ENCODE data around the gene SGCE. TPM values are rescaled to one million over a fixed set of nuclear protein-coding genes. Genes with fewer than 3 reads are reported as not detected.

The SGCE gene
- total RNA-seq, 2 experiments from 2014 or later = 0.39 to 1.1 TPM

DNA sequence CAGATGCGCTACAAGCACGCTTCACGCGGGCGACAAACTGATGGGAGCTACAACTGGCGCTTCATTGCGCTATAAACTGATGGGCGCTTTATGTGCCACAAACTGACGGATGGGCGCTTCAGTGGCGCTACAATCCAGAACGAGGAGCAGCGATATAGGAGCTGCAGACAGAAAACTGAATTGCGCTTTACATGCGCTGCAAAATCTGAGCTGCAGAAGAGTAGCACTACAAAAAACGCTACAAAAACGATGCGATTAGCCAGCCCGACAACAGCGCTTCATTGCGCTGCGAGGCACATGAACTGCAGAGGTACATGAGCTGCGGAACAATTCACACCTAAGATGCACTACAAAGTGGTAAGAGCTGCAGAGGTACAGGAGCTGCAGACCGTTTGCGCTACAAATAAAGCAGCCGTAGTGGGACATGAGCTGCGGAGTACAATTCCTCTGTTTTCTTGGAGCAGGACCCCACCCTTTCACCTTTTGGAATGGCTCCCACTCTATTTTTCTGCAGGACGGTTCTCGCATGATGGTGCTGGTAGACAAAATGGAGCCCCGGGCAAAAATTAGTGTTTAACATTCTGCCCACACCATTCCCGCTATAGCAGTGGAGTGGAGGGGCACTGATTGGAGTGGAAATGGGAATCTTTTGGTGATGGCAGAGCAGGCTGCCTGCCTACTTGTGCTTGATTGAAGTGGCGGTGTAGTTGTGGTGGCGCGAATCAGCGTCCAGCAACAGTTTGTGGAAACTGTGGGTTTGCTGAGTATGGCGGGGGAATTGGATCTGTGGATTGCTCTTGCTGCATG is 1.2 kb upstream of the SGCE start:
- DNase-seq (peak; percentile 41), ATAC-seq (no peak)
- intact Hi-C loops (cut with DNase I, micrococcal nuclease) = loop anchor here (1.0 to 10.0 kb wide), 5 partner anchors 147 to 1822 kb away; partner anchors contain the start of gene CDK6 (in 1 of the 2)
- Mint-ChIP-seq H3K4me3 (peak overlapping the region; percentile 67), H3K36me3 (ENCODE audit: low read depth) (no peaks in the 10 kb centered on the region), H3K27ac (peak overlapping the region; percentile 5), H3K4me1 (peaks cover 20% of the 10 kb centered on the region), H3K9me3 (ENCODE audit: low read depth) (no peaks in the 10 kb centered on the region), H3K27me3 (peaks cover 23% of the 10 kb centered on the region)
- ChIA-PET POLR2A (interaction anchor here (0.6 kb wide), 1 partner anchor 61 kb away, joined by 4 read pairs; no protein-coding TSS in a partner anchor), CTCF (interaction anchor here (0.6 to 1.1 kb wide), 6 partner anchors 15 to 844 kb away, joined by 3 to 13 read pairs (median 3); no protein-coding TSS in a partner anchor)

DNA sequence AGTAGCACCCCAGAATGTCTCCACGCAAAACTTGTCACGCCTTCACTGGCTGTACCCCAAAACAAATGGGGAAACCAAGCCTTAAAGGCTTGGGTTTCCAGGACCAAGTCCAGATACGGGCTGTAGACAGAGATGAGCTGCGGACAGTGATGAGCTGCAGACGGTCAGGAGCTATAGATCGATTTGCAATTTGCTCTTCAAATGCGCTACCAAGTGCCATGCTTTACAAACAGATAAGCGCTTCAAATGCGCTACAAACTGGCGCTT is 658 bp upstream of the SGCE start:
- POLR2A ChIA-PET = interaction anchor here (0.6 kb wide), 1 partner anchor 60 kb away, joined by 4 read pairs; no protein-coding TSS in a partner anchor
- no peak for ATAC-seq

GRCh38 chr7:94655126-94655847 is 646 bp downstream of the SGCE start:
- no peak for ATAC-seq
- Mint-ChIP-seq H3K4me1 (peaks cover 20% of the 10 kb centered on the region), H3K4me3 (peak overlapping the region; percentile 67), H3K9me3 (ENCODE audit: low read depth) (no peaks in the 10 kb centered on the region), H3K36me3 (ENCODE audit: low read depth) (no peaks in the 10 kb centered on the region), H3K27ac (no peak overlapping the region), H3K27me3 (peaks cover 37% of the 10 kb centered on the region)
- intact Hi-C loops (cut with DNase I, micrococcal nuclease) = loop anchor here (5.0 to 10.0 kb wide), 3 partner anchors 648 to 1820 kb away; partner anchors contain the start of gene CDK6 (in 1 of the 2)
- CTCF ChIA-PET = interaction anchor here (0.6 to 1.5 kb wide), 6 partner anchors 10 to 206 kb away, joined by 3 to 8 read pairs (median 3); no protein-coding TSS in a partner anchor
- POLR2A ChIA-PET = interaction anchor here (0.5 kb wide), 1 partner anchor 343 kb away, joined by 3 read pairs; no protein-coding TSS in a partner anchor
- peak; percentile 13 for DNase-seq

More for the DNA sequence above, 658 bp upstream of the SGCE start:
- no peaks in the 10 kb centered on the region for H3K36me3 Mint-ChIP-seq (ENCODE audit: low read depth)
- intact Hi-C loops (cut with DNase I, micrococcal nuclease) = loop anchor here (2.0 to 10.0 kb wide), 4 partner anchors 208 to 1822 kb away; partner anchors contain the start of gene CDK6 (in 1 of the 2)
- H3K4me1 Mint-ChIP-seq = peaks cover 20% of the 10 kb centered on the region
- no peaks in the 10 kb centered on the region for H3K9me3 Mint-ChIP-seq (ENCODE audit: low read depth)
- H3K4me3 Mint-ChIP-seq = peak overlapping the region; percentile 67
- peaks cover 27% of the 10 kb centered on the region for H3K27me3 Mint-ChIP-seq
- CTCF ChIA-PET = interaction anchor here (0.6 to 1.1 kb wide), 4 partner anchors 17 to 220 kb away, joined by 3 to 13 read pairs (median 3); no protein-coding TSS in a partner anchor
- no peak for DNase-seq
- no peak overlapping the region for H3K27ac Mint-ChIP-seq

DNA sequence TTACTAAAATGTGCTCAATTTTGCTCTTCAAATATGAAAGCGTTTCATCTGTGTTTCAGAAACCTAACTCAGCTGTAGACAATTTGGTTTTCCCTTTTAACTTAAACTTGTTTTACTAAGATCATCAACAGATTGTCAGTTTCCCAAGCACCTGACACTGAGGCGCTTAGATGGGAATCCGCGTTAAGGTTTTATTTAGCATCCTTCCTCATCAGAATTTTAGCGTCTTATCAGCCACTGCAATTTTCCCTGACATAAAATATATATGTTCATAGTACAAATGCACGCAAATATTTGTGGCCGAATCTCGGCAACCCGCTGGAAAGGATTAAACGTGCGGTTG is 1.2 kb downstream of the SGCE start:
- peaks cover 39% of the 10 kb centered on the region for H3K27me3 Mint-ChIP-seq
- no peak for ATAC-seq
- no peak for DNase-seq

GRCh38 chr7:94650147-94651051 is 5.5 kb downstream of the SGCE start:
- Mint-ChIP-seq H3K36me3 (ENCODE audit: low read depth) (no peaks in the 10 kb centered on the region), H3K4me1 (peaks cover 7% of the 10 kb centered on the region), H3K4me3 (no peak overlapping the region), H3K9me3 (ENCODE audit: low read depth) (no peaks in the 10 kb centered on the region), H3K27ac (no peak overlapping the region), H3K27me3 (peaks cover 45% of the 10 kb centered on the region)
- intact Hi-C loops (cut with DNase I, micrococcal nuclease) = loop anchor here (10.0 kb wide), 2 partner anchors 824 to 1816 kb away; partner anchors contain the start of gene CDK6 (in 1 of the 2)
- DNase-seq (no peak), ATAC-seq (no peak)
- POLR2A ChIA-PET = no interaction called here
- CTCF ChIA-PET = interaction anchor here (1.2 kb wide), 1 partner anchor 201 kb away, joined by 4 read pairs; no protein-coding TSS in a partner anchor

More for the DNA sequence above, 1.2 kb downstream of the SGCE start:
- Mint-ChIP-seq H3K9me3 (ENCODE audit: low read depth) (no peaks in the 10 kb centered on the region), H3K4me3 (peak overlapping the region; percentile 67), H3K27ac (no peak overlapping the region), H3K36me3 (ENCODE audit: low read depth) (no peaks in the 10 kb centered on the region), H3K4me1 (peaks cover 20% of the 10 kb centered on the region)
- POLR2A ChIA-PET = interaction anchor here (0.5 kb wide), 1 partner anchor 342 kb away, joined by 3 read pairs; no protein-coding TSS in a partner anchor
- intact Hi-C loops (cut with DNase I, micrococcal nuclease) = loop anchor here (5.0 to 10.0 kb wide), 3 partner anchors 647 to 1820 kb away; partner anchors contain the start of gene CDK6 (in 1 of the 2)
- CTCF ChIA-PET = interaction anchor here (0.6 to 1.5 kb wide), 5 partner anchors 9 to 205 kb away, joined by 3 to 8 read pairs (median 3); no protein-coding TSS in a partner anchor

DNA sequence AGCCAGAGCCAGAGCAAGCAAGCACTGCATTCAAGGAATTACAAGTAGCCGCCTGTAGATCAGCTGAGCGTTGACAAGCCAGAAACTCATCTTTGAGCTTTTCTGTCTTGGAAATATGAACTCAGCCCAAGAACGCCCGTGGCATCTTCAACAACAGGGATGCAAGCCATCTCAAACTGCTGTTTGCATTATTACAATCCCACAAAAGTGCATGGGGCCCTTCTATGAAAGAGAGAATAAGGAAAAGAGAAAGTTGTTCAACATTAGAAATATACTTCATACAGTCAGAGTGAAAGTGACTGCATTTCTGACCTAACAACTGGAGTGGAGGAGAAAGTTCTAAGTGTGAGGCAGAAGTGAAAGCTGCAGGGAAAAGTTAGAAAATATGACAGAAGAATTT is 6.5 kb downstream of the SGCE start:
- intact Hi-C loops (cut with DNase I, micrococcal nuclease) = no loop called here
- Mint-ChIP-seq H3K9me3 (ENCODE audit: low read depth) (no peaks in the 10 kb centered on the region), H3K4me3 (no peak overlapping the region), H3K27ac (no peak overlapping the region), H3K36me3 (ENCODE audit: low read depth) (no peaks in the 10 kb centered on the region), H3K27me3 (peaks cover 41% of the 10 kb centered on the region), H3K4me1 (no peaks in the 10 kb centered on the region)
- no peak for DNase-seq
- CTCF ChIA-PET = interaction anchor here (1.2 kb wide), 1 partner anchor 200 kb away, joined by 4 read pairs; no protein-coding TSS in a partner anchor
- POLR2A ChIA-PET = no interaction called here
- ATAC-seq = no peak

DNA sequence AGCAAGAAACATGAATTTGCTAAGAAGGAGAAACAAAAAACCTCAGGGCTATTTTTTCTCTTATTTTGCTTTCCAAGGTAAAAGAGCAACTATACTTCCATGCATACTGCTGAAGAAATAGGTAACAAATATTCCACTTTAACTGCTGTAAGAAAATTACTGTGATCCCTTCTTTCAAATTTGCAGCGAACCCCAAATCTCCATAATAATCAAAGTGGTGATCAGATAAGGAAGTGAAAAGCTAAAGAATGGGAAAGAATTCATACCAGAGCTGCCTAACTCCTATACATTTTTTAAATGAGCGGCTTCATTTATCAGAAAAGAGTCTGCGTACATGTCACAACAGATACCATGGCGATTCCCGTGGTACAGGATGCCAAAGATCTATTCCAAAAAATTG is 7.2 kb downstream of the SGCE start:
- DNase-seq (no peak), ATAC-seq (no peak)
- no peaks in the 10 kb centered on the region for H3K9me3 Mint-ChIP-seq (ENCODE audit: low read depth)
- no peaks in the 10 kb centered on the region for H3K36me3 Mint-ChIP-seq (ENCODE audit: low read depth)
- H3K4me3 Mint-ChIP-seq = no peak overlapping the region
- no peak overlapping the region for H3K27ac Mint-ChIP-seq
- no peaks in the 10 kb centered on the region for H3K4me1 Mint-ChIP-seq
- CTCF ChIA-PET = interaction anchor here (0.6 kb wide), 1 partner anchor 475 kb away, joined by 3 read pairs; no protein-coding TSS in a partner anchor
- H3K27me3 Mint-ChIP-seq = peaks cover 45% of the 10 kb centered on the region
- POLR2A ChIA-PET = no interaction called here
- intact Hi-C loops (cut with DNase I, micrococcal nuclease) = no loop called here

- no peaks in the 10 kb centered on the region for H3K9me3 Mint-ChIP-seq (ENCODE audit: low read depth)
- ChIA-PET CTCF (no interaction called here), POLR2A (no interaction called here)
- intact Hi-C loops (cut with DNase I, micrococcal nuclease) = no loop called here
- no peak overlapping the region for H3K4me3 Mint-ChIP-seq
- DNase-seq (no peak), ATAC-seq (no peak)
- H3K27ac Mint-ChIP-seq = no peak overlapping the region
- no peaks in the 10 kb centered on the region for H3K4me1 Mint-ChIP-seq
- no peaks in the 10 kb centered on the region for H3K36me3 Mint-ChIP-seq (ENCODE audit: low read depth)
- peaks cover 50% of the 10 kb centered on the region for H3K27me3 Mint-ChIP-seq
Measured at GRCh38 chr7:94647295-94647694, 8.6 kb downstream of the SGCE start.

- no peak overlapping the region for H3K4me3 Mint-ChIP-seq
- H3K9me3 Mint-ChIP-seq (ENCODE audit: low read depth) = no peaks in the 10 kb centered on the region
- ATAC-seq = no peak
- H3K27ac Mint-ChIP-seq = no peak overlapping the region
- DNase-seq = no peak
- H3K36me3 Mint-ChIP-seq (ENCODE audit: low read depth) = no peaks in the 10 kb centered on the region
- CTCF ChIA-PET = no interaction called here
- POLR2A ChIA-PET = no interaction called here
- H3K4me1 Mint-ChIP-seq = no peaks in the 10 kb centered on the region
- peaks cover 39% of the 10 kb centered on the region for H3K27me3 Mint-ChIP-seq
- intact Hi-C loops (cut with DNase I, micrococcal nuclease) = no loop called here
Measured at GRCh38 chr7:94643771-94644545, 12.0 kb downstream of the SGCE start.

All from activated CD4-positive, alpha-beta T cell treated with anti-CD3 and anti-CD28 coated beads for 36 hours (primary cell).